Neural cell (in vitro differentiated cells): Measurements from ENCODE around the gene SLC25A45.

Experiments
- TF ChIP-seq, protein P1 (sequence below): fragments of 450-650 bp; IDR thresholded peaks from 2 replicates; pipeline ENCODE4 v1.5.1; 2014; ENCODE audit warnings: antibody characterized with exemption, mild to moderate bottlenecking, moderate library complexity; ENCODE audit not compliant: poor library complexity, severe bottlenecking
- TF ChIP-seq, protein P2 (sequence below): IDR thresholded peaks from 2 replicates; pipeline ENCODE4 v1.6.1; 2012; ENCODE audit warnings: borderline replicate concordance

DNA sequence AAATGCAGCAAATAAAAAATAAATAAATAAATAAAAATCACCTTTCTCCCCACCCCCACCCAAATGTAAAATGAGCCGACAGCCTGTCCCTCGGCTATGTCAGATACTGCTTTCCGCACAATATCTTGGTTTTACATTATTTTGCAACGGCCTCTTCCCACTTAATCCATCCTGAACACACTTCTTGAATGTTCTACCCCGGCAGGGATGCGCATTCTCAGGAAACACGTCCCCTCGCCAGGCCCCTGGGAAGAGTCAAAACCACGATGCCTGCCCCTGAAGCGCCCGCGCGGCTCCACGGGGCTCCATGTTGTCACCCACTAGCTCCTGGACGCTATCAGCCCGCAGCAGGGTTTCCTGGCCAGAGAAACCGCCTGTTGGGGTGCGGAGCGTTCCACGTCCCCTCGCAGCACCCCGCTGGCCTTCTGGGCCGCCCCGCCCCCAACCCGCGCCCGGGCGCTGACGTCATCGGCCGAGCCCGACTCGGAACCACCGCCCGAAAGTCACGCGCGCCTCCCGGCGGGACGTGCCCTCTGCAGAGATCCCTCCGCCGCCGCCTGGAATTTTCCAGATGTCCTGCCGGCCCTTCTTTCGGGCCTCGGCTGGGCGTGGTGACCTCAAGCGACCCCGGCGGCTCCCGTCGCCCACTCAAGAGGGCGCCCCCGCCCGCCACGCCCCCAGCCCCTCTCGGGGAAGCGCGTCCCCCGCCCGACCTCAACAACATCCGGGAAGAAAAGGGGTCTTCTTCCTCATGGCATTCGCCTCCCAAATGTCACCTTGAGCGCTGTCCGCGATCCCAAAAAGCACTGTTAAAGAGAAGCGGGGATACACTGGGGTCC is 39.6 kb upstream of the SLC25A45 start:
- TF ChIP-seq, protein P1, sequence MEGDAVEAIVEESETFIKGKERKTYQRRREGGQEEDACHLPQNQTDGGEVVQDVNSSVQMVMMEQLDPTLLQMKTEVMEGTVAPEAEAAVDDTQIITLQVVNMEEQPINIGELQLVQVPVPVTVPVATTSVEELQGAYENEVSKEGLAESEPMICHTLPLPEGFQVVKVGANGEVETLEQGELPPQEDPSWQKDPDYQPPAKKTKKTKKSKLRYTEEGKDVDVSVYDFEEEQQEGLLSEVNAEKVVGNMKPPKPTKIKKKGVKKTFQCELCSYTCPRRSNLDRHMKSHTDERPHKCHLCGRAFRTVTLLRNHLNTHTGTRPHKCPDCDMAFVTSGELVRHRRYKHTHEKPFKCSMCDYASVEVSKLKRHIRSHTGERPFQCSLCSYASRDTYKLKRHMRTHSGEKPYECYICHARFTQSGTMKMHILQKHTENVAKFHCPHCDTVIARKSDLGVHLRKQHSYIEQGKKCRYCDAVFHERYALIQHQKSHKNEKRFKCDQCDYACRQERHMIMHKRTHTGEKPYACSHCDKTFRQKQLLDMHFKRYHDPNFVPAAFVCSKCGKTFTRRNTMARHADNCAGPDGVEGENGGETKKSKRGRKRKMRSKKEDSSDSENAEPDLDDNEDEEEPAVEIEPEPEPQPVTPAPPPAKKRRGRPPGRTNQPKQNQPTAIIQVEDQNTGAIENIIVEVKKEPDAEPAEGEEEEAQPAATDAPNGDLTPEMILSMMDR, result no peak
- TF ChIP-seq, protein P2, sequence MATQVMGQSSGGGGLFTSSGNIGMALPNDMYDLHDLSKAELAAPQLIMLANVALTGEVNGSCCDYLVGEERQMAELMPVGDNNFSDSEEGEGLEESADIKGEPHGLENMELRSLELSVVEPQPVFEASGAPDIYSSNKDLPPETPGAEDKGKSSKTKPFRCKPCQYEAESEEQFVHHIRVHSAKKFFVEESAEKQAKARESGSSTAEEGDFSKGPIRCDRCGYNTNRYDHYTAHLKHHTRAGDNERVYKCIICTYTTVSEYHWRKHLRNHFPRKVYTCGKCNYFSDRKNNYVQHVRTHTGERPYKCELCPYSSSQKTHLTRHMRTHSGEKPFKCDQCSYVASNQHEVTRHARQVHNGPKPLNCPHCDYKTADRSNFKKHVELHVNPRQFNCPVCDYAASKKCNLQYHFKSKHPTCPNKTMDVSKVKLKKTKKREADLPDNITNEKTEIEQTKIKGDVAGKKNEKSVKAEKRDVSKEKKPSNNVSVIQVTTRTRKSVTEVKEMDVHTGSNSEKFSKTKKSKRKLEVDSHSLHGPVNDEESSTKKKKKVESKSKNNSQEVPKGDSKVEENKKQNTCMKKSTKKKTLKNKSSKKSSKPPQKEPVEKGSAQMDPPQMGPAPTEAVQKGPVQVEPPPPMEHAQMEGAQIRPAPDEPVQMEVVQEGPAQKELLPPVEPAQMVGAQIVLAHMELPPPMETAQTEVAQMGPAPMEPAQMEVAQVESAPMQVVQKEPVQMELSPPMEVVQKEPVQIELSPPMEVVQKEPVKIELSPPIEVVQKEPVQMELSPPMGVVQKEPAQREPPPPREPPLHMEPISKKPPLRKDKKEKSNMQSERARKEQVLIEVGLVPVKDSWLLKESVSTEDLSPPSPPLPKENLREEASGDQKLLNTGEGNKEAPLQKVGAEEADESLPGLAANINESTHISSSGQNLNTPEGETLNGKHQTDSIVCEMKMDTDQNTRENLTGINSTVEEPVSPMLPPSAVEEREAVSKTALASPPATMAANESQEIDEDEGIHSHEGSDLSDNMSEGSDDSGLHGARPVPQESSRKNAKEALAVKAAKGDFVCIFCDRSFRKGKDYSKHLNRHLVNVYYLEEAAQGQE, result peak; percentile 82
